Measurements from ENCODE around the gene KCNJ6.
A peak's percentile ranks its signal among the peaks of the same experiment; 100 is the strongest.

DNA sequence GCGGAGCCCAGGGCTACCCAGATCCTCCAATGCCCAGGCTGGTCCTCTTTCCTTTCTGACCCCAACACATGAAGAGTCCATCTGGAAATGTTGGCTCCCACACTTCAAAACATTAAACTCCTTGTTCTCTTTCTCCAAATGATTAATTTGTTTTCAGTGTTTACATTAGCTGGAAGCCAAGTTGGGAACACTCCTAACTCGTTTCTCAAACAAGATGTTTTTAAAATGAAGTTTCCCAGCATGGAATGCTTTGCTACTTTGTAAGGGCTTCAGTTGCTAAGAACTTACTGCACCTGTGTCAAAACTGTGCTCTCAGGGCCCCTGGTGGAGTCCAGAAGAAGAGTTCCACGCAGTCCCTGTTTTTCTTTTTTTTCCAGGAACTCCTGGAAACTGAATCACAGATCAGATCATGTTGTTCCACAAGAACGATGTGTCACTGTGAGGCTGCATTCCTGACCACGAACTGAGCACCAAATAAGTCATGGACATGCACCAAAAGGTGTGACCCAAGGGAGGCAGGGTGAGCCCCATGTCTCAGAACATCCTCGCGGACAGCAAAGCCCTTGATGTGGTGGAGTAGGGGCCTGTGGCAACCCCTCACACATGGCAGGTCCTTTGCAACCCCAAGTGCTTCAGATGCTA, 257.3 kb downstream of the KCNJ6 start:
- TF ChIP-seq, protein P1, sequence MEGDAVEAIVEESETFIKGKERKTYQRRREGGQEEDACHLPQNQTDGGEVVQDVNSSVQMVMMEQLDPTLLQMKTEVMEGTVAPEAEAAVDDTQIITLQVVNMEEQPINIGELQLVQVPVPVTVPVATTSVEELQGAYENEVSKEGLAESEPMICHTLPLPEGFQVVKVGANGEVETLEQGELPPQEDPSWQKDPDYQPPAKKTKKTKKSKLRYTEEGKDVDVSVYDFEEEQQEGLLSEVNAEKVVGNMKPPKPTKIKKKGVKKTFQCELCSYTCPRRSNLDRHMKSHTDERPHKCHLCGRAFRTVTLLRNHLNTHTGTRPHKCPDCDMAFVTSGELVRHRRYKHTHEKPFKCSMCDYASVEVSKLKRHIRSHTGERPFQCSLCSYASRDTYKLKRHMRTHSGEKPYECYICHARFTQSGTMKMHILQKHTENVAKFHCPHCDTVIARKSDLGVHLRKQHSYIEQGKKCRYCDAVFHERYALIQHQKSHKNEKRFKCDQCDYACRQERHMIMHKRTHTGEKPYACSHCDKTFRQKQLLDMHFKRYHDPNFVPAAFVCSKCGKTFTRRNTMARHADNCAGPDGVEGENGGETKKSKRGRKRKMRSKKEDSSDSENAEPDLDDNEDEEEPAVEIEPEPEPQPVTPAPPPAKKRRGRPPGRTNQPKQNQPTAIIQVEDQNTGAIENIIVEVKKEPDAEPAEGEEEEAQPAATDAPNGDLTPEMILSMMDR (IDR thresholded peaks at IDR 0.05): peak in 3 of 4 experiments; percentile 41 to 74 (median 45)
- peak; percentile 97 for TF ChIP-seq POLR2AphosphoS5 (IDR thresholded peaks at IDR 0.05)
